GM12878 (cell line): ENCODE results near the gene MFNG. TPM values are rescaled to one million over a fixed set of nuclear protein-coding genes. Genes with fewer than 3 reads are reported as not detected.

Experiments
- ATAC-seq: fragments of 200-7000 bp; cut with Tn5 transposase; 3 replicates; pipeline ENCODE4 v1.9.1; 2020; ENCODE audit warnings: mild to moderate bottlenecking, moderate library complexity
- BruUV-seq: library from RNA; stranded (reverse); fragments of 400-500 nt; replicated peaks from 2 replicates; lab custom pipeline; 2021; lab: Mats Ljungman, UMichigan
- CTCF ChIA-PET: fragments of 300-600 bp; sonication (Branson Sonifier 250); formaldehyde crosslinking; extraction: SDS; loops from one replicate; lab custom pipeline; 2021; ENCODE audit warnings: inconsistent platforms; lab: Yijun Ruan, JAX
- POLR2A ChIA-PET: fragments of 350-600 bp; formaldehyde crosslinking; extraction: SDS; loops from one replicate; lab custom pipeline; 2021; ENCODE audit warnings: inconsistent platforms; lab: Charles Lee
- RAD21 ChIA-PET: fragments of 300-600 bp; sonication (Branson Sonifier 250); formaldehyde crosslinking; loops from one replicate; lab custom pipeline; 2023; ENCODE audit warnings: antibody characterized with exemption; ENCODE audit not compliant: unreplicated experiment; lab: Charles Lee
- SMC1A ChIA-PET: fragments of 300-600 bp; sonication (Branson Sonifier 250); formaldehyde crosslinking; loops from one replicate; lab custom pipeline; 2023; ENCODE audit not compliant: unreplicated experiment, uncharacterized antibody; lab: Charles Lee
- DNase-seq: peaks from one replicate; pipeline ENCODE4 v3.0.0-alpha.2; 2011; ENCODE audit warnings: low read depth, low spot score
- FAIRE-seq: peaks from 3 replicates; lab custom pipeline; 2011; peaks lifted over from hg19 to GRCh38; lab: Jason Lieb, UNC
- H2AFZ ChIP-seq: 2 replicates; pipeline ENCODE4 v1.6.0; 2011; ENCODE audit warnings: low read depth, low read length, control low read depth; ENCODE audit not compliant: control insufficient read depth
- H3K27ac ChIP-seq: 2 replicates; pipeline ENCODE4 v1.5.1; 2011; ENCODE audit warnings: control low read depth; ENCODE audit not compliant: control insufficient read depth, insufficient read depth
- H3K27me3 ChIP-seq, 2 experiments: replicated peaks in 1 of 2; 2 replicates each; pipeline versions ENCODE4 v1.6.0 to v1.6.1; 2011; ENCODE audit warnings: low read length in 1 of 2; ENCODE audit not compliant: control insufficient read depth in 2 of 2, insufficient read depth in 2 of 2
- H3K36me3 ChIP-seq, 2 experiments: 2 replicates each; pipeline ENCODE4 v1.5.1; 2011; ENCODE audit warnings: low read length in 1 of 2; ENCODE audit not compliant: control insufficient read depth in 2 of 2, insufficient read depth in 2 of 2
- H3K4me1 ChIP-seq: 2 replicates; pipeline ENCODE4 v1.6.1; 2011; ENCODE audit warnings: mild to moderate bottlenecking, low read length, moderate library complexity, mixed read lengths; ENCODE audit not compliant: control insufficient read depth, insufficient read depth
- H3K4me2 ChIP-seq: 2 replicates; pipeline ENCODE4 v1.6.0; 2011; ENCODE audit warnings: control low read depth; ENCODE audit not compliant: control insufficient read depth, insufficient read depth
- H3K4me3 ChIP-seq: fragments of 200-600 bp; sonication (generic); 2 replicates; pipeline ENCODE4 v1.5.1; 2016
- H3K79me2 ChIP-seq: 2 replicates; pipeline ENCODE4 v1.6.0; 2011; ENCODE audit warnings: low read length; ENCODE audit not compliant: control insufficient read depth, insufficient read depth
- H3K9ac ChIP-seq: 2 replicates; pipeline ENCODE4 v1.8.0; 2011; ENCODE audit warnings: low read length, control low read depth, mixed read lengths; ENCODE audit not compliant: control insufficient read depth, insufficient read depth
- H3K9me3 ChIP-seq: replicated peaks from 3 replicates; pipeline ENCODE4 v1.5.1; 2011; ENCODE audit warnings: mild to moderate bottlenecking, low read length; ENCODE audit not compliant: control insufficient read depth, insufficient read depth
- H4K20me1 ChIP-seq: 2 replicates; pipeline ENCODE4 v1.6.0; 2011; ENCODE audit not compliant: control insufficient read depth, insufficient read depth
- BCL3 ChIP-seq: IDR thresholded peaks from 2 replicates; pipeline ENCODE4 v1.6.1; 2011; ENCODE audit warnings: borderline replicate concordance, low read depth, mild to moderate bottlenecking, moderate library complexity, low read length; ENCODE audit not compliant: insufficient read depth, poor library complexity, severe bottlenecking
- CBFB ChIP-seq: IDR thresholded peaks from 2 replicates; pipeline ENCODE4 v1.6.1; 2016; ENCODE audit warnings: antibody characterized with exemption, low read depth
- CBX5 ChIP-seq: sonication (generic); IDR thresholded peaks from 2 replicates; pipeline ENCODE4 v1.6.1; 2016; ENCODE audit warnings: low read depth, moderate library complexity, mild to moderate bottlenecking, inconsistent platforms
- CEBPZ ChIP-seq: fragments of 150-350 bp; IDR thresholded peaks from 2 replicates; pipeline ENCODE4 v1.6.1; 2016; ENCODE audit warnings: low read depth, low read length
- CREB1 ChIP-seq: IDR thresholded peaks from 2 replicates; pipeline ENCODE4 v1.6.1; 2012; ENCODE audit warnings: low read depth, mild to moderate bottlenecking, inconsistent platforms
- CREM ChIP-seq: IDR thresholded peaks from 2 replicates; pipeline ENCODE4 v1.6.1; 2014; ENCODE audit warnings: antibody characterized with exemption, low read depth
- E2F4 ChIP-seq: IDR thresholded peaks from 2 replicates; pipeline ENCODE4 v1.6.1; 2012; ENCODE audit warnings: low read depth, low read length, improper control_type of control experiment
- ESRRA ChIP-seq: IDR thresholded peaks from 2 replicates; pipeline ENCODE4 v1.6.1; 2012; ENCODE audit warnings: mild to moderate bottlenecking, low read length, improper control_type of control experiment
- FOS ChIP-seq: IDR thresholded peaks from 3 replicates; pipeline ENCODE4 v1.6.1; 2011; ENCODE audit warnings: borderline replicate concordance; ENCODE audit not compliant: insufficient read length; ENCODE audit errors: extremely low read depth
- MEF2A ChIP-seq: IDR thresholded peaks from 2 replicates; pipeline ENCODE4 v1.6.1; 2011; ENCODE audit warnings: low read depth, mild to moderate bottlenecking, low read length, moderate library complexity; ENCODE audit not compliant: insufficient read depth
- MTA3 ChIP-seq: IDR thresholded peaks from 2 replicates; pipeline ENCODE4 v1.6.1; 2012; ENCODE audit warnings: low read length, inconsistent platforms, borderline replicate concordance
- MYB ChIP-seq: fragments of 150-350 bp; IDR thresholded peaks from 2 replicates; pipeline ENCODE4 v1.6.1; 2014; ENCODE audit warnings: mild to moderate bottlenecking, low read depth, low read length, borderline replicate concordance
- NFYB ChIP-seq: IDR thresholded peaks from 2 replicates; pipeline ENCODE4 v1.6.1; 2011; ENCODE audit warnings: low read depth, mild to moderate bottlenecking, low read length, improper control_type of control experiment, moderate library complexity; ENCODE audit not compliant: insufficient read depth
- PAX5 ChIP-seq: IDR thresholded peaks from 2 replicates; pipeline ENCODE4 v1.6.1; 2011; ENCODE audit warnings: low read depth, low read length, borderline replicate concordance
- RCOR1 ChIP-seq: conservative IDR thresholded peaks from 2 replicates; pipeline ENCODE4 v1.6.1; 2012; ENCODE audit warnings: low read depth, low read length, improper control_type of control experiment
- RFX5 ChIP-seq: IDR thresholded peaks from 2 replicates; pipeline ENCODE4 v1.6.1; 2011; ENCODE audit warnings: low read depth, low read length, improper control_type of control experiment
- SP1 ChIP-seq: IDR thresholded peaks from one replicate; pipeline ENCODE4 v1.6.1; 2011; ENCODE audit warnings: low read depth, low read length
- TBL1XR1 ChIP-seq: IDR thresholded peaks from 2 replicates; pipeline ENCODE4 v1.6.1; 2012; ENCODE audit warnings: low read depth, low read length, improper control_type of control experiment
- YBX1 ChIP-seq: fragments of 450-650 bp; IDR thresholded peaks from 2 replicates; pipeline ENCODE4 v1.6.1; 2016; ENCODE audit warnings: antibody characterized with exemption
- WGBS: methylation state at CpG from one replicate; pipeline ENCODE4 v1.1.6; 2016; ENCODE audit warnings: low lambda C conversion rate; ENCODE audit not compliant: insufficient replicate concordance, insufficient coverage; ENCODE audit errors: missing lambda C conversion rate; 5-methylcytosine and 5-hydroxymethylcytosine counted together
- in situ Hi-C: fragments of 300-500 bp; cut with MboI; formaldehyde crosslinking; loops from 9 replicates; pipeline ENCODE4 v1.14.3; 2018; ENCODE audit warnings: mixed read lengths
- intact Hi-C: fragments of 100-400 bp; cut with micrococcal nuclease; formaldehyde crosslinking; loops from one replicate; pipeline ENCODE4 v1.14.2; 2022; ENCODE audit not compliant: unreplicated experiment
- polyA plus RNA-seq, 11 experiments: library from polyadenylated mRNA; depleted of rRNA in 4 of 11; unstranded in 6 of 11; stranded (reverse) in 5 of 11; fragments of >200 nt; fragmentation: Nextera tagmentation in 4 of 11; fragmentation: Illumina TruSeq in 1 of 11; extraction: Ambion mirVana in 4 of 11; extraction: Trizol in 1 of 11; gene quantifications; 1 replicate in 1 of 11; 2 replicates in 10 of 11; pipeline versions ENCODE4 v1.2.1 to v1.2.3, GENCODE V29; 2011 to 2016; ENCODE audit warnings: inconsistent platforms in 2 of 11, missing spikeins in 2 of 11, low read depth in 1 of 11
- total RNA-seq, 4 experiments: library from RNA; depleted of rRNA in 3 of 4; stranded (reverse); fragments of >200 nt in 3 of 4; fragmentation: Illumina TruSeq in 1 of 4; extraction: Trizol in 1 of 4; gene quantifications; 2 replicates each; pipeline versions ENCODE4 v1.2.1 to v1.2.3, GENCODE V29; 2013 to 2021

The MFNG gene
- total and polyA plus RNA-seq, 10 of the 15 experiments (the other 5 are each of a cell fraction or from before 2014, with no cell fraction given), result 11.5 to 117 (median 68.5) TPM

GRCh38 chr22:37459206-37459605 lies 27.0 kb downstream of the MFNG start:
- no peaks in the 10 kb centered on the region for H3K79me2 ChIP-seq
- H3K27me3 ChIP-seq, result no peaks in the 10 kb centered on the region
- ATAC-seq (no peak), FAIRE-seq (no peak), DNase-seq (no peak)
- SMC1A ChIA-PET, result interaction anchor here (0.9 to 5.4 kb wide), 6 partner anchors 14 to 199 kb away, joined by 3 to 26 read pairs (median 6); partner anchors contain the start of gene MFNG
- no peak overlapping the region for H3K9ac ChIP-seq
- 0 out of 2 replicates have a peak, but pooled peaks cover 2% of the 10 kb centered on the region for H4K20me1 ChIP-seq
- no peak overlapping the region for H3K4me3 ChIP-seq
- H3K9me3 ChIP-seq, result no peaks in the 10 kb centered on the region
- RAD21 ChIA-PET, result interaction anchor here (0.7 to 4.4 kb wide), 6 partner anchors 28 to 512 kb away, joined by 3 to 44 read pairs (median 6); no protein-coding TSS in a partner anchor
- CTCF ChIA-PET, result interaction anchor here (0.7 to 6.1 kb wide), 13 partner anchors 13 to 199 kb away, joined by 3 to 90 read pairs (median 9); partner anchors contain the start of gene MFNG
- in situ Hi-C loops, result loop anchor here (5.0 kb wide), 2 partner anchors 142 to 197 kb away; no protein-coding TSS in a partner anchor
- POLR2A ChIA-PET, result no interaction called here
- H3K36me3 ChIP-seq, result no peaks in the 10 kb centered on the region
- 97% methylated on average over 8 of the region's 9 CpGs for WGBS
- no peak for TF ChIP-seq YBX1
- TF ChIP-seq MTA3, result no peak
- no peak for TF ChIP-seq RCOR1
- TF ChIP-seq PAX5, result no peak
- TF ChIP-seq BCL3, result no peak
- TF ChIP-seq FOS, result no peak
- no peak for TF ChIP-seq MEF2A
- TF ChIP-seq NFYB, result no peak
- no peak for TF ChIP-seq CEBPZ
- no peak for TF ChIP-seq ESRRA
- no peak for TF ChIP-seq TBL1XR1
- no peak for TF ChIP-seq CBX5
- TF ChIP-seq RFX5, result no peak
- no peak for TF ChIP-seq SP1
- TF ChIP-seq CREM, result no peak
- TF ChIP-seq E2F4, result no peak
- no peak for TF ChIP-seq CBFB
- TF ChIP-seq CREB1, result no peak
- TF ChIP-seq MYB, result no peak
- H2AFZ ChIP-seq, result no peak overlapping the region
- intact Hi-C loops, result no loop called here
- BruUV-seq, result no TSS peak
- H3K4me1 ChIP-seq, result peaks cover 5% of the 10 kb centered on the region
- no peak overlapping the region for H3K4me2 ChIP-seq
- no peak overlapping the region for H3K27ac ChIP-seq
